Astrocyte (in vitro differentiated cells and primary cell): ENCODE data around the gene SMTN.

Experiments
- EZH2 ChIP-seq: IDR thresholded peaks from 2 replicates; pipeline ENCODE4 v1.6.1; 2012; ENCODE audit warnings: mild to moderate bottlenecking, low read length, inconsistent platforms; ENCODE audit not compliant: insufficient read depth
- TF ChIP-seq, protein P1 (sequence below): IDR thresholded peaks from 2 replicates; pipeline ENCODE4 v1.5.1; 2011; ENCODE audit warnings: low read depth, mild to moderate bottlenecking, inconsistent platforms, low read length, moderate library complexity; ENCODE audit not compliant: insufficient read depth

DNA sequence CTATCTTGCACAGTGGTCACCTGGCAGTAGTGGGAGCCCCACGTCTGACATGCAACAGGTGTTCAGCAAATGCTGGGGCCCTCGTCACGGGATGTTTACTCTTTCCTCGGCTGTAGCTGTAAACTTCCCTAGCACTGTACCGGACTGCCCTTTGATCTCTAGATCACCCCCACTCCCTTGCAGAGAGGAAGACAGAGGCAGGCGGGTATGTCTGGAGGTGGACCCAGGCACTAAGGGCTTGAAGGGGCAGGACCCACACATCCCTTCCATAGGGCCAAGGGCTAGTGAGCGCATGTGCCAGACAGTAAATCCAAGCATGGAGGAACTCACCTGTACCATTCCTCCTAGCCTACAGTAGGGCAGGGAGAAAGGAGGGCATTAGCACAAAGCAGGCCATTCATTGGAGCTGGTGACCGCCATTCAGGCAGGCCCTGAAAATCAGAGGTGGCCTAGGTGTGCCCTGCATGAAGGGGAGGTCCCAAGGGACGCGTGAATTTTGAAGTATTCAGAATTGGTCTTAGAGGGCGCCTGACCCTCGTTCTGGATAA, 1.9 kb upstream of the SMTN start:
- TF ChIP-seq, protein P1, sequence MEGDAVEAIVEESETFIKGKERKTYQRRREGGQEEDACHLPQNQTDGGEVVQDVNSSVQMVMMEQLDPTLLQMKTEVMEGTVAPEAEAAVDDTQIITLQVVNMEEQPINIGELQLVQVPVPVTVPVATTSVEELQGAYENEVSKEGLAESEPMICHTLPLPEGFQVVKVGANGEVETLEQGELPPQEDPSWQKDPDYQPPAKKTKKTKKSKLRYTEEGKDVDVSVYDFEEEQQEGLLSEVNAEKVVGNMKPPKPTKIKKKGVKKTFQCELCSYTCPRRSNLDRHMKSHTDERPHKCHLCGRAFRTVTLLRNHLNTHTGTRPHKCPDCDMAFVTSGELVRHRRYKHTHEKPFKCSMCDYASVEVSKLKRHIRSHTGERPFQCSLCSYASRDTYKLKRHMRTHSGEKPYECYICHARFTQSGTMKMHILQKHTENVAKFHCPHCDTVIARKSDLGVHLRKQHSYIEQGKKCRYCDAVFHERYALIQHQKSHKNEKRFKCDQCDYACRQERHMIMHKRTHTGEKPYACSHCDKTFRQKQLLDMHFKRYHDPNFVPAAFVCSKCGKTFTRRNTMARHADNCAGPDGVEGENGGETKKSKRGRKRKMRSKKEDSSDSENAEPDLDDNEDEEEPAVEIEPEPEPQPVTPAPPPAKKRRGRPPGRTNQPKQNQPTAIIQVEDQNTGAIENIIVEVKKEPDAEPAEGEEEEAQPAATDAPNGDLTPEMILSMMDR, result no peak
- TF ChIP-seq EZH2, result no peak
